Measurements from ENCODE around the gene MED13L.

Gene MED13L

DNA sequence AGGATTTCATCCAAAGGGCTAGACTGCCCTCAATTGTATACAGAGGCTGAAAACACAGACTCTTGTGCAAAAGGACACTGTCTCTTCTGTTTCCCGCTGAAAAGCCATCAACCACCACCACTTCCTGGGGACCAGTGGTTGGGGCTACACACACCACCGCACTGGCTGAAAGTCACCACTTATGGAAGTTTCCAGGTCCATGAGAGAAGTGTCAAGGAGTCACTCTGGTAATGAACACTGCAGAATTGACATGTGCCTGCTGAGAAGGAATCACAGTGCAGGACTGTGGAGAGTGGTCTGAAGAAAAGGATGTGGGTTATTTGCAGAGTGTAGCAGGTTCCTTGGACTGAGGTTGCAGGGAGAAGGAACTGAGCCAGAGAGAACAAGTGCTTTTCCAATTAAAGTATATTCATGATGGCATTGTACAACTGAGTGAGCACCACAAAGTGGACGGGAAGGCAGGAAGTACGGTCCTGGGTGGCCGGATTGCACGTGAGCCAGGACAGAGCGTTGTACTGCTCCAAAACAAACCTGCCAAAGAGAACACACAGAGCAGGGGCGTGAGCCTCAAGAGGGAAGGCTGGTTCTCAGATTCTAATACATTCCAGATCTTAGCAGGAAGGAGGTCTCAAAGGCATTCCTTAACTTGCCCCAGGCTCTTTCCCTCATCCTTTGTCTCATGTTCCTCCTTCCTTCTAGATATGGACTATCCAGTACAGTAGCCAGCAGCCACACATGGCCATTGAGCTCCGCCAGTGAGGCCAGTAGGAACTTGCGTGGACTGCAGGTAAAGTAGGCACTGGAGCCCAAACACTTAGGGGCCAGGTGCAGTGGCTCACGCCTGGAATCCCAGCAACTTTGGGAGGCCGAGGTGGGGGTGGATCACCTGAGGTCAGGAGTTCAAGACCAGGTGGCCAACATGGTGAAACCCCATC is 316.4 kb downstream of the MED13L start:
- intact Hi-C loops (cut with DNase I; ENCODE audit: low total_unique reads): no loop called here
- Histone ChIP-seq H3K9me3 (no peaks in the 10 kb centered on the region), H3K36me3 (peaks cover 83 to 88% (median 86%) of the 10 kb centered on the region in 3 donors), H3K27me3 (no peaks in the 10 kb centered on the region), H3K4me3 (no peak overlapping the region), H3K27ac (no peak overlapping the region), H3K4me1 (peaks cover 0 to 12% (median 0%) of the 10 kb centered on the region in 4 donors)
- no peak for DNase-seq
- TF ChIP-seq, protein P1, sequence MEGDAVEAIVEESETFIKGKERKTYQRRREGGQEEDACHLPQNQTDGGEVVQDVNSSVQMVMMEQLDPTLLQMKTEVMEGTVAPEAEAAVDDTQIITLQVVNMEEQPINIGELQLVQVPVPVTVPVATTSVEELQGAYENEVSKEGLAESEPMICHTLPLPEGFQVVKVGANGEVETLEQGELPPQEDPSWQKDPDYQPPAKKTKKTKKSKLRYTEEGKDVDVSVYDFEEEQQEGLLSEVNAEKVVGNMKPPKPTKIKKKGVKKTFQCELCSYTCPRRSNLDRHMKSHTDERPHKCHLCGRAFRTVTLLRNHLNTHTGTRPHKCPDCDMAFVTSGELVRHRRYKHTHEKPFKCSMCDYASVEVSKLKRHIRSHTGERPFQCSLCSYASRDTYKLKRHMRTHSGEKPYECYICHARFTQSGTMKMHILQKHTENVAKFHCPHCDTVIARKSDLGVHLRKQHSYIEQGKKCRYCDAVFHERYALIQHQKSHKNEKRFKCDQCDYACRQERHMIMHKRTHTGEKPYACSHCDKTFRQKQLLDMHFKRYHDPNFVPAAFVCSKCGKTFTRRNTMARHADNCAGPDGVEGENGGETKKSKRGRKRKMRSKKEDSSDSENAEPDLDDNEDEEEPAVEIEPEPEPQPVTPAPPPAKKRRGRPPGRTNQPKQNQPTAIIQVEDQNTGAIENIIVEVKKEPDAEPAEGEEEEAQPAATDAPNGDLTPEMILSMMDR (IDR thresholded peaks at IDR 0.05): no peak

DNA sequence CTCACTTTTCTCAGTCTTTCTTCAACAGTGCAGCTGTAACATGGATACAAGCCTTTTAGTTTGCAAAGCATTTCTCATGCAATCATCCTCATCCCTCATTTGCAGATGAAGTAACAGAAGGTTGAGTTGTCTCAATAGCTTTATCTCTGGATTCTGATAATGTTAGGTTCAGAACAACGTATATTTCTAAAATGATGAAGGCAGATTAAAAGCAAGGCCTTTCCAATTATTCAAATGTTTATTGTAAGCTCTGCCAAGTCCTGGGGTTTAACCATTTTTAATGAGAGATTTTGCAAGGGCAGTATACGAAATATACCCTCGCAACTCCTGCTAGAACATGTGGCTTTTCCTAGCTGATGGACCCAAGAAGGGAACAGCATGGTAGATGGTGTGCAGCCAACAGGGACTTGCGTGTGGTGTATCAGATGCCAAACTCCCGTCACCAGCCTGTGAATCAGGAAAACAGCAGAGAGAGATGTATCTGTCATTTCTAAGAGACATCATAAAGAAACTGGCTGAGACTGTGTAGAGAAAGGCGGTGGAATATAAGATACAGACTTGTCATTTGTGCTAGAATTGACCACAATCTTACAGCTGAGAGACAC is 319.7 kb downstream of the MED13L start:
- no peak overlapping the region for H3K4me3 ChIP-seq
- intact Hi-C loops (cut with DNase I; ENCODE audit: low total_unique reads): no loop called here
- H3K4me1 ChIP-seq: peaks cover 0 to 8% (median 0%) of the 10 kb centered on the region in 4 donors
- H3K36me3 ChIP-seq: peaks cover 54 to 56% (median 55%) of the 10 kb centered on the region in 3 donors
- TF ChIP-seq, protein P1 (IDR thresholded peaks at IDR 0.05): no peak
- DNase-seq: no peak
- no peaks in the 10 kb centered on the region for H3K27me3 ChIP-seq
- no peak overlapping the region for H3K27ac ChIP-seq
- no peaks in the 10 kb centered on the region for H3K9me3 ChIP-seq

DNA sequence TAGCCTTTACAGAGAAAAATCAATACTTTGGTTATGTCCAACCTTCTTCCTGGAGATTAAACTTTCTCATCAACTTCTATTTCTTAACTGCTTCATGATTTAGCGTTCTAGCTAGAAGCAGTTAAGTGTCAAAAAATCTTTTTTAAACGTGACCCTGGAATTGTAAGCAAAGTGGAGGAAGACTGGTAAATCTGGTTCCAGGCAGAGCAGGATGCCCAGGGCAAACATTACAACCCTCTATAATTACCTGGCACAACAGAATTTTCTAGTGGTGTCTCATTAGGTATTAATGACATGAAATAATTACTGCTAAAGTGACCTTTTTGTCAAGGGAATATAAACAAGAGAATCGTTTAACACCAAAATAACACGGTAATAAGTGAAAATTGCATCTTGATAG is 320.8 kb downstream of the MED13L start:
- no peaks in the 10 kb centered on the region for H3K4me1 ChIP-seq
- no peak for DNase-seq
- no peaks in the 10 kb centered on the region for H3K9me3 ChIP-seq
- no peak overlapping the region for H3K27ac ChIP-seq
- H3K36me3 ChIP-seq: peaks cover 42 to 46% (median 44%) of the 10 kb centered on the region in 3 donors
- intact Hi-C loops (cut with DNase I; ENCODE audit: low total_unique reads): no loop called here
- no peaks in the 10 kb centered on the region for H3K27me3 ChIP-seq
- H3K4me3 ChIP-seq: no peak overlapping the region
- TF ChIP-seq, protein P1 (IDR thresholded peaks at IDR 0.05): no peak

DNA sequence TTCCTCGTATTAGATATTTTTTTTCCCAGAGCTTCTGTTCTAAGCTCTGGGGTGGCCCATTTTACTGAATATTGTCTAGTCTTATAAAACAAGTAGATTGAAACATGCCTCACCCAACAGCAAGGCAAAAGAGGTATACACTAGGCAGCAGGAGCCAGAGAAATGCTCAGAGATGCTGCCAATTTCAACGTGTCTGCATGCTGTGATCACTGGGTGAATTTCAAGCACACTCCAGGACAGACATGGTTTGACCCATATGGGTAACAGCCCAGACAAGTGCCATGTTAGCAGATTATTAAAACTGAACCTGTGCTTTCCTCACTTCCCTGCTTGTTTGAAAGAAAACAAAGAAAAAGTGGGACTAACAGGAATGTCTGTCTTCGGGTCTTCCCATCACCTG is 321.3 kb downstream of the MED13L start:
- TF ChIP-seq, protein P1 (IDR thresholded peaks at IDR 0.05): no peak
- Histone ChIP-seq H3K9me3 (no peaks in the 10 kb centered on the region), H3K4me3 (no peak overlapping the region), H3K27me3 (no peaks in the 10 kb centered on the region), H3K27ac (no peak overlapping the region), H3K36me3 (peaks cover 38 to 42% (median 40%) of the 10 kb centered on the region in 3 donors), H3K4me1 (no peaks in the 10 kb centered on the region)
- intact Hi-C loops (cut with DNase I; ENCODE audit: low total_unique reads): no loop called here
- no peak for DNase-seq

DNA sequence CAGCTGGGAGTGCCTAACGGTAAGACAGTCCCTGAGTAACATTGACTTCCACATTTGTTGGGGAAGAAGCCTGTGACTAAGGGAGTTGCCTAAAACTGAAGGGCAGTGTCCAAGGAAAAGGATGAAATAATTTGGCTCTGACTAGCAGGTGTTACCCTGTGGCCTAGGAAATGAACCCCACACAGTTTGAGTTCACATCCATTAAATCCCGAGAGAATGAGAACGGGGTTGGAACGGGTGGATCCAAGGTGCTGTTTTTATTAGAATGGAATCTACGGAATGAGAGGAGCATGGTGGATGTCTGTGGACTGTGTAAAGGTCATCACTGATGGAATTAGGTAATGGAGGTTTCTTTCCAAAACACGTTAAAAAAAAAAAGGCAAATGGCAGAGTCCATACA is 324.0 kb downstream of the MED13L start:
- no peaks in the 10 kb centered on the region for H3K9me3 ChIP-seq
- intact Hi-C loops (cut with DNase I; ENCODE audit: low total_unique reads): no loop called here
- no peaks in the 10 kb centered on the region for H3K4me1 ChIP-seq
- H3K4me3 ChIP-seq: no peak overlapping the region
- DNase-seq: no peak
- H3K27me3 ChIP-seq: no peaks in the 10 kb centered on the region
- peaks cover 17 to 38% (median 31%) of the 10 kb centered on the region in 3 donors for H3K36me3 ChIP-seq
- TF ChIP-seq, protein P1 (IDR thresholded peaks at IDR 0.05): no peak
- no peak overlapping the region for H3K27ac ChIP-seq

Measured in tibial artery (tissue), 4 donors.